A549 (cell line): Measurements from ENCODE around the gene DNAJB4. TPM values are rescaled to one million over a fixed set of nuclear protein-coding genes. Genes with fewer than 3 reads are reported as not detected.

ENCODE experiments used
- ATAC-seq, 2 experiments: fragments of 200-7000 bp in 1 of 2; fragments of >200 bp in 1 of 2; cut with Nextera tagmentation in 1 of 2; cut with Tn5 transposase in 1 of 2; 3 replicates each; pipeline versions ENCODE4 v1.8.0 to v1.9.1; 2018 to 2020; ENCODE audit warnings: mild to moderate bottlenecking in 1 of 2, moderate library complexity in 1 of 2
- CTCF ChIA-PET: fragments of 300-600 bp; sonication (Branson Sonifier 250); formaldehyde crosslinking; extraction: SDS; loops from one replicate; lab custom pipeline; 2021; ENCODE audit warnings: antibody characterized with exemption, inconsistent platforms; lab: Yijun Ruan, JAX
- POLR2A ChIA-PET: fragments of 350-600 bp; formaldehyde crosslinking; extraction: SDS; loops from one replicate; lab custom pipeline; 2021; ENCODE audit warnings: antibody characterized with exemption, inconsistent platforms; lab: Yijun Ruan, JAX
- DNase-seq, 2 experiments: peaks; one replicate each; pipeline versions ENCODE4 v3.0.0 to v3.0.0-alpha.2; 2011 to 2016; ENCODE audit warnings: low read depth in 1 of 2, low spot score in 1 of 2
- FAIRE-seq: peaks from 2 replicates; lab custom pipeline; 2011; peaks lifted over from hg19 to GRCh38; lab: Jason Lieb, UNC
- H3K27ac ChIP-seq, 2 experiments: fragments of >200 bp; sonication (Bioruptor Twin); formaldehyde crosslinking; 3 replicates each; pipeline ENCODE4 v1.5.1; 2016 to 2017
- H3K4me1 ChIP-seq: fragments of >200 bp; sonication (Bioruptor Twin); formaldehyde crosslinking; 3 replicates; pipeline ENCODE4 v1.6.1; 2016
- H3K4me2 ChIP-seq: fragments of >200 bp; sonication (Bioruptor Twin); formaldehyde crosslinking; 3 replicates; pipeline ENCODE4 v1.6.1; 2016
- H3K4me3 ChIP-seq: fragments of >200 bp; sonication (Bioruptor Twin); formaldehyde crosslinking; 3 replicates; pipeline ENCODE4 v1.5.1; 2016
- H3K9me3 ChIP-seq: fragments of >200 bp; sonication (Bioruptor Twin); formaldehyde crosslinking; 3 replicates; pipeline ENCODE4 v1.6.1; 2016
- CHD2 ChIP-seq: fragments of 150-350 bp; IDR thresholded peaks from 2 replicates; pipeline ENCODE4 v1.6.1; 2014; ENCODE audit warnings: low read length; ENCODE audit not compliant: partially characterized antibody
- EHF ChIP-seq: fragments of 250-450 bp; sonication (Bioruptor Pico); IDR thresholded peaks from 2 replicates; pipeline ENCODE4 v1.5.0; 2020; ENCODE audit warnings: mild to moderate bottlenecking
- FOSB ChIP-seq: fragments of 250-450 bp; sonication (Bioruptor Pico); IDR thresholded peaks from 2 replicates; pipeline ENCODE4 v1.5.0; 2020; ENCODE audit warnings: mild to moderate bottlenecking, moderate library complexity
- HDAC2 ChIP-seq: fragments of 200-600 bp; sonication (generic); IDR thresholded peaks from 2 replicates; pipeline ENCODE4 v1.6.1; 2016
- HOXA7 ChIP-seq: fragments of 250-450 bp; sonication (Bioruptor Pico); IDR thresholded peaks from 2 replicates; pipeline ENCODE4 v1.5.0; 2020; ENCODE audit warnings: mild to moderate bottlenecking, moderate library complexity
- POLR2AphosphoS2 ChIP-seq: conservative IDR thresholded peaks from 2 replicates; pipeline ENCODE4 v1.6.1; 2012; ENCODE audit warnings: low read length, improper control_type of control experiment, inconsistent platforms
- RAD21 ChIP-seq, 2 experiments: fragments of >200 bp in 1 of 2; sonication (Bioruptor Twin) in 1 of 2; formaldehyde crosslinking in 1 of 2; IDR thresholded peaks in 1 of 2; conservative IDR thresholded peaks in 1 of 2; 2 replicates in 1 of 2; 3 replicates in 1 of 2; pipeline ENCODE4 v1.6.1; 2012 to 2018; ENCODE audit warnings: inconsistent platforms in 1 of 2
- TFCP2L1 ChIP-seq: fragments of 250-450 bp; sonication (Bioruptor Pico); IDR thresholded peaks from 2 replicates; pipeline ENCODE4 v1.5.0; 2021; ENCODE audit warnings: mild to moderate bottlenecking
- ZFP36 ChIP-seq: fragments of 450-650 bp; IDR thresholded peaks from 2 replicates; pipeline ENCODE4 v1.6.1; 2014; ENCODE audit warnings: borderline replicate concordance; ENCODE audit not compliant: partially characterized antibody
- WGBS: methylation state at CpG from one replicate; pipeline ENCODE4 v1.1.6; 2017; ENCODE audit errors: missing lambda C conversion rate; 5-methylcytosine and 5-hydroxymethylcytosine counted together
- polyA plus RNA-seq, 4 experiments: library from polyadenylated mRNA; depleted of rRNA in 3 of 4; stranded (reverse); fragments of >200 nt; fragmentation: RNase III in 1 of 4; extraction: RNeasy Plus Mini Kit Qiagen cat#74134 plus additional on column Dnase treatment in 1 of 4; gene quantifications; 2 replicates in 3 of 4; 3 replicates in 1 of 4; pipeline ENCODE4 v1.2.3, GENCODE V29; 2011 to 2017
- TF ChIP-seq, protein P1 (sequence below): IDR thresholded peaks from 2 replicates; pipeline ENCODE4 v1.6.1; 2012
- TF ChIP-seq, protein P2 (sequence below): fragments of 200-600 bp; sonication (generic); IDR thresholded peaks from 2 replicates; pipeline ENCODE4 v1.6.1; 2016; ENCODE audit warnings: antibody characterized with exemption, mild to moderate bottlenecking, moderate library complexity
- TF ChIP-seq, protein P3 (sequence below): fragments of >200 bp; sonication (Bioruptor Twin); formaldehyde crosslinking; IDR thresholded peaks from 3 replicates; pipeline ENCODE4 v1.5.1; 2016

The DNAJB4 gene
- polyA plus RNA-seq, 2 of the 4 experiments (the other 2 are of a cell fraction): 30.0 to 48.8 TPM

DNA sequence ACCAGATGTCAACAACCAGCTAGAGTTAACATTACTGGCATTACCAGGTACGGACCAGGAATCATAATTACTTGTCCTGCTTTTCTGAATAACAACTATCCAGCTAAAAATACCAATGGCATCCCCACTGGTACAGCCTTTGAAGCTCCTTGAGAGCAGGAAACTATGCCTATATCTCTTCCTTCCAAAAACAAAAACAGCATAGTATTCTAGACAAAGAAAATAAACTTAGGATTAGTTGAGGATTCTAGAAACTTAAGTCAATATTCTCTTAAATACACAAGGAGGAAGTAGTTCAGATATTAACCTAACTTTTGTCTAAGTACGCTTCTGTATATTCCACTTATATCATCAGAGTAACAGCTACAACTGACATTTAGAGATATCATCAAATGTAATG lies 28.8 kb upstream of the DNAJB4 start:
- H3K9me3 ChIP-seq: no peaks in the 10 kb centered on the region
- TF ChIP-seq CHD2 (no peak), TFCP2L1 (CRISPR knock-in tag) (no peak), FOSB (CRISPR knock-in tag) (no peak), ZFP36 (no peak), EHF (no peak)
- TF ChIP-seq, protein P1, sequence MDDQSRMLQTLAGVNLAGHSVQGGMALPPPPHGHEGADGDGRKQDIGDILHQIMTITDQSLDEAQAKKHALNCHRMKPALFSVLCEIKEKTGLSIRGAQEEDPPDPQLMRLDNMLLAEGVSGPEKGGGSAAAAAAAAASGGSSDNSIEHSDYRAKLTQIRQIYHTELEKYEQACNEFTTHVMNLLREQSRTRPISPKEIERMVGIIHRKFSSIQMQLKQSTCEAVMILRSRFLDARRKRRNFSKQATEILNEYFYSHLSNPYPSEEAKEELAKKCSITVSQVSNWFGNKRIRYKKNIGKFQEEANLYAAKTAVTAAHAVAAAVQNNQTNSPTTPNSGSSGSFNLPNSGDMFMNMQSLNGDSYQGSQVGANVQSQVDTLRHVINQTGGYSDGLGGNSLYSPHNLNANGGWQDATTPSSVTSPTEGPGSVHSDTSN: no peak
- TF ChIP-seq, protein P2, sequence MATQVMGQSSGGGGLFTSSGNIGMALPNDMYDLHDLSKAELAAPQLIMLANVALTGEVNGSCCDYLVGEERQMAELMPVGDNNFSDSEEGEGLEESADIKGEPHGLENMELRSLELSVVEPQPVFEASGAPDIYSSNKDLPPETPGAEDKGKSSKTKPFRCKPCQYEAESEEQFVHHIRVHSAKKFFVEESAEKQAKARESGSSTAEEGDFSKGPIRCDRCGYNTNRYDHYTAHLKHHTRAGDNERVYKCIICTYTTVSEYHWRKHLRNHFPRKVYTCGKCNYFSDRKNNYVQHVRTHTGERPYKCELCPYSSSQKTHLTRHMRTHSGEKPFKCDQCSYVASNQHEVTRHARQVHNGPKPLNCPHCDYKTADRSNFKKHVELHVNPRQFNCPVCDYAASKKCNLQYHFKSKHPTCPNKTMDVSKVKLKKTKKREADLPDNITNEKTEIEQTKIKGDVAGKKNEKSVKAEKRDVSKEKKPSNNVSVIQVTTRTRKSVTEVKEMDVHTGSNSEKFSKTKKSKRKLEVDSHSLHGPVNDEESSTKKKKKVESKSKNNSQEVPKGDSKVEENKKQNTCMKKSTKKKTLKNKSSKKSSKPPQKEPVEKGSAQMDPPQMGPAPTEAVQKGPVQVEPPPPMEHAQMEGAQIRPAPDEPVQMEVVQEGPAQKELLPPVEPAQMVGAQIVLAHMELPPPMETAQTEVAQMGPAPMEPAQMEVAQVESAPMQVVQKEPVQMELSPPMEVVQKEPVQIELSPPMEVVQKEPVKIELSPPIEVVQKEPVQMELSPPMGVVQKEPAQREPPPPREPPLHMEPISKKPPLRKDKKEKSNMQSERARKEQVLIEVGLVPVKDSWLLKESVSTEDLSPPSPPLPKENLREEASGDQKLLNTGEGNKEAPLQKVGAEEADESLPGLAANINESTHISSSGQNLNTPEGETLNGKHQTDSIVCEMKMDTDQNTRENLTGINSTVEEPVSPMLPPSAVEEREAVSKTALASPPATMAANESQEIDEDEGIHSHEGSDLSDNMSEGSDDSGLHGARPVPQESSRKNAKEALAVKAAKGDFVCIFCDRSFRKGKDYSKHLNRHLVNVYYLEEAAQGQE: no peak
- TF ChIP-seq, protein P3, sequence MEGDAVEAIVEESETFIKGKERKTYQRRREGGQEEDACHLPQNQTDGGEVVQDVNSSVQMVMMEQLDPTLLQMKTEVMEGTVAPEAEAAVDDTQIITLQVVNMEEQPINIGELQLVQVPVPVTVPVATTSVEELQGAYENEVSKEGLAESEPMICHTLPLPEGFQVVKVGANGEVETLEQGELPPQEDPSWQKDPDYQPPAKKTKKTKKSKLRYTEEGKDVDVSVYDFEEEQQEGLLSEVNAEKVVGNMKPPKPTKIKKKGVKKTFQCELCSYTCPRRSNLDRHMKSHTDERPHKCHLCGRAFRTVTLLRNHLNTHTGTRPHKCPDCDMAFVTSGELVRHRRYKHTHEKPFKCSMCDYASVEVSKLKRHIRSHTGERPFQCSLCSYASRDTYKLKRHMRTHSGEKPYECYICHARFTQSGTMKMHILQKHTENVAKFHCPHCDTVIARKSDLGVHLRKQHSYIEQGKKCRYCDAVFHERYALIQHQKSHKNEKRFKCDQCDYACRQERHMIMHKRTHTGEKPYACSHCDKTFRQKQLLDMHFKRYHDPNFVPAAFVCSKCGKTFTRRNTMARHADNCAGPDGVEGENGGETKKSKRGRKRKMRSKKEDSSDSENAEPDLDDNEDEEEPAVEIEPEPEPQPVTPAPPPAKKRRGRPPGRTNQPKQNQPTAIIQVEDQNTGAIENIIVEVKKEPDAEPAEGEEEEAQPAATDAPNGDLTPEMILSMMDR: no peak
- TF ChIP-seq, all 56 proteins: peak for 0
- Histone ChIP-seq H3K4me3 (peak overlapping the region; percentile 71), H3K4me1 (peaks cover 35% of the 10 kb centered on the region), H3K4me2 (peak overlapping the region; percentile 97), H3K27ac (0 out of 6 replicates have a peak overlapping the region, but pooled peaks of 1 of the 2 experiments have one; percentile 38)
- FAIRE-seq: no peak
- POLR2A ChIA-PET: interaction anchor here (0.7 to 2.0 kb wide), 3 partner anchors 10 to 133 kb away, joined by 3 to 10 read pairs (median 5); partner anchors contain the start of gene DNAJB4
- no peak for DNase-seq
- CTCF ChIA-PET: interaction anchor here (1.0 to 4.5 kb wide), 4 partner anchors 10 to 138 kb away, joined by 4 to 28 read pairs (median 6); no protein-coding TSS in a partner anchor
- WGBS: 20% methylated on average over 2 of the region's 2 CpGs
- no peak for ATAC-seq

DNA sequence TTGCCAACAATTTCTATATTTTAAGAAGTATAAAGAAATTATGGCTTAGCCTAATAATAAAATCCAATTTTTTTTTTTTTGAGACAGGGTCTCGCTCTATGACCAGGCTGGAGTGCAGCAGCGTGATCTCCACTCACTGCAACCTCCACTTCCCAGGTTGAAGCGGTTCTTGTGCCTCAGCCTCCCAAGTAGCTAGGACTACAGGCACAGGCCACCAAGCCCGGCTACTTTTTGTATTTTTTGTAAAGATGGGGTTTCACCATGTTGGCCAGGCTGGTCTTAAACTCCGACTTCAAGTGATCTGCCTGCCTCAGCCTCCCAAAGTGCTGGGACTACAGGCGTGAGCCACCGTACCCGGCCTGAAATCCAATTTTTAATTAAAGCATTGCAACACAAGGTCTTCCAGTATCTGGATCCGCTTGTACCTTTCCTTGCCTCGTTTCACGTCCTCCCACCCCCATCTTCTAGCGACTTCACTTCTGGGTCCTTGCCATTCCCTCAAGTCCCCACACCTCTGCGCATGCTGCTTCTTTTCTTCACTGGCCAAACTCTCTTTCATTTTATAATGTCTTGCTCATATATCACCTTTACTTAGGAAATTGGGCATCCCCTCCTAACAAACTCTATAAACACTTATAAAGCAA lies 28.2 kb upstream of the DNAJB4 start:
- FAIRE-seq (no peak), ATAC-seq (no peak), DNase-seq (no peak)
- H3K4me1 ChIP-seq: peaks cover 37% of the 10 kb centered on the region
- ChIA-PET CTCF (interaction anchor here (1.0 to 4.5 kb wide), 2 partner anchors 9 to 138 kb away, joined by 6 to 28 read pairs; no protein-coding TSS in a partner anchor), POLR2A (interaction anchor here (0.7 to 2.0 kb wide), 2 partner anchors 12 to 29 kb away, joined by 3 to 10 read pairs; partner anchors contain the start of gene DNAJB4)
- peak overlapping the region; percentile 97 for H3K4me2 ChIP-seq
- WGBS: 24% methylated on average over 13 of the region's 13 CpGs
- H3K4me3 ChIP-seq: peak overlapping the region; percentile 71
- peak overlapping the region; percentile 21 to 67; a peak in 3 of 6 replicates for H3K27ac ChIP-seq
- no peak for TF ChIP-seq POLR2AphosphoS2
- no peak for TF ChIP-seq TFCP2L1 (CRISPR knock-in tag)
- no peak for TF ChIP-seq HDAC2
- no peaks in the 10 kb centered on the region for H3K9me3 ChIP-seq

DNA sequence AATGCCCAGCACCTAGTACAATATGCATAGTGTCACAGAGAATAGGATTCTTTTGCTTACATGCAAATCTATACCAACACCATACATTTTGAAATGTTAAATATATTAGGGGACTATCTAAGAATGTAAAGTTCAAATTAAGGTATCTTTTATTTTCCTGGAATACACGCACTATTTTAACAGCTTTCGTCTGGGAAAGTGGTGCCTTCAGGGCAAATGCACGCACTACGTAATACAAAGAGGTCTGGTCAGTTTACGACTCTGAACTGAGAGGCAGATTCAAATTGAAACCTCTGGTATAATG lies 26.8 kb upstream of the DNAJB4 start:
- ATAC-seq (no peak), DNase-seq (no peak), FAIRE-seq (no peak)
- Histone ChIP-seq H3K4me3 (peak overlapping the region; percentile 71), H3K4me2 (peak overlapping the region; percentile 97), H3K9me3 (no peaks in the 10 kb centered on the region), H3K4me1 (peaks cover 41% of the 10 kb centered on the region), H3K27ac (peak overlapping the region; percentile 88 to 92)
- POLR2A ChIA-PET: interaction anchor here (1.1 to 2.4 kb wide), 3 partner anchors 12 to 28 kb away, joined by 3 to 94 read pairs (median 5); partner anchors contain the start of gene DNAJB4
- under 1% methylated on average over 5 of the region's 5 CpGs for WGBS
- CTCF ChIA-PET: interaction anchor here (1.1 to 4.5 kb wide), 3 partner anchors 10 to 136 kb away, joined by 3 to 28 read pairs (median 3); no protein-coding TSS in a partner anchor
- TF ChIP-seq HOXA7 (CRISPR knock-in tag) (0 out of 2 replicates have a peak, but pooled peaks have one; percentile 14), RAD21 (conservative IDR thresholded peaks at IDR 0.05 in 1 of 2, IDR thresholded peaks at IDR 0.05 in 1 of 2) (no peak)
